Calu3 (cell line): ENCODE data around the gene LYPD3. TPM values are rescaled to one million over a fixed set of nuclear protein-coding genes. Genes with fewer than 3 reads are reported as not detected.
A peak's percentile ranks its signal among the peaks of the same experiment; 100 is the strongest.
"Not testable (repeated sequence)": the region's sequence is repeated elsewhere in the genome, so short reads cannot be mapped to it uniquely, and the experiment has no call there.

Source experiments
- Bru-seq: library from RNA; stranded (reverse); fragments of 400-500 nt; gene quantifications from one replicate; lab custom pipeline; 2021; lab: Mats Ljungman, UMichigan
- BruChase-seq, 2 experiments: library from RNA; stranded (reverse); fragments of 400-500 nt; gene quantifications; one replicate each; lab custom pipeline; 2021; lab: Mats Ljungman, UMichigan
- BruUV-seq: library from RNA; stranded (reverse); fragments of 400-500 nt; replicated peaks from 2 replicates; lab custom pipeline; 2021; lab: Mats Ljungman, UMichigan
- CTCF ChIA-PET: fragments of 300-600 bp; sonication (Branson Sonifier 250); formaldehyde crosslinking; loops from one replicate; lab custom pipeline; 2022; ENCODE audit warnings: antibody characterized with exemption; lab: Charles Lee
- DNase-seq: peaks from one replicate; pipeline ENCODE4 v3.0.0; 2022
- H3K27ac Mint-ChIP-seq: one replicate; pipeline ENCODE4 v1.8.0; 2022; ENCODE audit warnings: mixed read lengths; ENCODE audit not compliant: unreplicated experiment
- H3K27me3 Mint-ChIP-seq: one replicate; pipeline ENCODE4 v1.8.0; 2022; ENCODE audit warnings: mixed read lengths; ENCODE audit not compliant: unreplicated experiment
- H3K36me3 Mint-ChIP-seq: one replicate; pipeline ENCODE4 v1.8.0; 2022; ENCODE audit warnings: mild to moderate bottlenecking, moderate library complexity, mixed read lengths; ENCODE audit not compliant: insufficient read depth, unreplicated experiment
- H3K4me1 Mint-ChIP-seq: one replicate; pipeline ENCODE4 v1.8.0; 2022; ENCODE audit warnings: mild to moderate bottlenecking, low read depth, mixed read lengths; ENCODE audit not compliant: unreplicated experiment
- H3K4me3 Mint-ChIP-seq: one replicate; pipeline ENCODE4 v1.8.0; 2022; ENCODE audit warnings: mild to moderate bottlenecking, low read depth, moderate library complexity, mixed read lengths; ENCODE audit not compliant: unreplicated experiment
- H3K9me3 Mint-ChIP-seq: one replicate; pipeline ENCODE4 v1.8.0; 2022; ENCODE audit warnings: low read depth, mixed read lengths; ENCODE audit not compliant: unreplicated experiment
- CTCF ChIP-seq: fragments of 200-600 bp; IDR thresholded peaks from one replicate; pipeline ENCODE4 v1.8.0; 2022; ENCODE audit warnings: antibody characterized with exemption; ENCODE audit not compliant: unreplicated experiment
- intact Hi-C: fragments of 100-400 bp; cut with micrococcal nuclease; formaldehyde crosslinking; loops from one replicate; pipeline ENCODE4 v1.10.0; 2022; ENCODE audit not compliant: unreplicated experiment
- long read RNA-seq: library from polyadenylated mRNA; stranded (forward); transcript quantifications from one replicate; pipeline ENCODE4 v2.0.0, GENCODE V29; 2022
- total RNA-seq: library from RNA; stranded (reverse); gene quantifications from 2 replicates; pipeline ENCODE4 v1.2.3, GENCODE V29; 2022

The LYPD3 gene
- 6.6 and 6.9 TPM in 2 replicates for total RNA-seq
- percentile 32 among the genes with signal in this experiment for Bru-seq, nascent RNA
- BruChase-seq, experiment 1, labeled RNA remaining after a 6-hour chase = percentile 38 among the genes with signal in this experiment
- BruChase-seq, experiment 2, labeled RNA remaining after a 2-hour chase = percentile 37 among the genes with signal in this experiment
- long read RNA-seq, transcript LYPD3-201 (5 exons, 1,694 nt) = major isoform, 10 of 14 reads
- long read RNA-seq, partial matches to known transcripts = 0 of 14 reads
- long read RNA-seq, other reads (novel, unspliced or antisense) = 3 of 14 reads

GRCh38 chr19:43465468-43466120 is at the start of gene LYPD3:
Gene LYPD3, minus strand, starts transcription at chr19:43465608. Its CDS starts 37 bp downstream, at chr19:43465571.
- peak within 1 kb of the TSS; percentile 79 for H3K27ac Mint-ChIP-seq
- intact Hi-C loops = no loop called here
- no peaks in the 10 kb centered on the region for H3K9me3 Mint-ChIP-seq
- BruUV-seq = no TSS peak
- peaks cover 49% of the 10 kb centered on the region for H3K4me1 Mint-ChIP-seq
- CTCF ChIA-PET = interaction anchor here (1.2 to 1.6 kb wide), 5 partner anchors 19 to 60 kb away, joined by 3 to 8 read pairs (median 7); partner anchors contain the start of gene PHLDB3
- no peak for TF ChIP-seq CTCF
- H3K27me3 Mint-ChIP-seq = no peaks in the 10 kb centered on the region
- H3K36me3 Mint-ChIP-seq = peaks cover 36% of the 10 kb centered on the region
- H3K4me3 Mint-ChIP-seq = peak within 1 kb of the TSS; percentile 75
- peak; percentile 93 for DNase-seq

- intact Hi-C loops, H3K4me1 Mint-ChIP-seq, CTCF ChIA-PET, H3K4me3 Mint-ChIP-seq, H3K27me3 Mint-ChIP-seq, H3K27ac Mint-ChIP-seq, BruUV-seq, DNase-seq, H3K9me3 Mint-ChIP-seq: not testable (repeated sequence)
- peaks cover 17% of the 10 kb centered on the region for H3K36me3 Mint-ChIP-seq
Observed at GRCh38 chr19:43512399-43512798, 47.0 kb upstream of the LYPD3 start.

- TF ChIP-seq CTCF = no peak
- intact Hi-C loops = no loop called here
- Mint-ChIP-seq H3K27me3 (no peaks in the 10 kb centered on the region), H3K9me3 (peaks cover 2% of the 10 kb centered on the region), H3K36me3 (peaks cover 11% of the 10 kb centered on the region), H3K4me3 (no peak overlapping the region), H3K4me1 (no peaks in the 10 kb centered on the region), H3K27ac (no peak overlapping the region)
- BruUV-seq = no TSS peak
- CTCF ChIA-PET = no interaction called here
- no peak for DNase-seq
Observed at GRCh38 chr19:43511324-43511723, 45.9 kb upstream of the LYPD3 start.

- Mint-ChIP-seq H3K9me3 (peaks cover 2% of the 10 kb centered on the region), H3K36me3 (peaks cover 11% of the 10 kb centered on the region), H3K27ac (no peak overlapping the region), H3K4me3 (no peak overlapping the region), H3K27me3 (no peaks in the 10 kb centered on the region), H3K4me1 (no peaks in the 10 kb centered on the region)
- CTCF ChIA-PET = interaction anchor here (0.6 to 0.9 kb wide), 2 partner anchors 12 to 955 kb away, joined by 5 to 7 read pairs; no protein-coding TSS in a partner anchor
- no peak for DNase-seq
- no peak for TF ChIP-seq CTCF
- BruUV-seq = no TSS peak
- intact Hi-C loops = no loop called here
Observed at GRCh38 chr19:43510713-43511112, 45.3 kb upstream of the LYPD3 start.
